HepG2 (cell line): ENCODE results near the gene AKAP8. TPM values are rescaled to one million over a fixed set of nuclear protein-coding genes. Genes with fewer than 3 reads are reported as not detected.

Source experiments
- NR2F1 ChIP-seq, 2 experiments: fragments of 450-650 bp in 1 of 2; formaldehyde crosslinking in 1 of 2; IDR thresholded peaks; 2 replicates each; pipeline versions ENCODE4 v1.5.0 to v1.6.1; 2016 to 2020; ENCODE audit warnings: mild to moderate bottlenecking in 1 of 2, missing compliant biosample characterization in 1 of 2, missing genetic modification reagents in 1 of 2, moderate library complexity in 1 of 2
- PHF5A ChIP-seq: IDR thresholded peaks from one replicate; pipeline ENCODE4 v1.6.1; 2018; ENCODE audit warnings: low read depth, missing genetic modification reagents; ENCODE audit not compliant: unreplicated experiment
- RBFOX2 ChIP-seq: fragments of 200-400 bp; formaldehyde crosslinking; IDR thresholded peaks from 2 replicates; pipeline ENCODE4 v1.6.1; 2017; ENCODE audit warnings: low read depth, mild to moderate bottlenecking, low read length
- SRY ChIP-seq: sonication (generic); formaldehyde crosslinking; IDR thresholded peaks from 2 replicates; pipeline ENCODE4 v1.8.0; 2022; ENCODE audit warnings: mild to moderate bottlenecking, missing genetic modification reagents
- TFE3 ChIP-seq: IDR thresholded peaks from 2 replicates; pipeline ENCODE4 v1.6.1; 2016
- TRAFD1 ChIP-seq: sonication (generic); formaldehyde crosslinking; IDR thresholded peaks from 2 replicates; pipeline ENCODE4 v1.5.1; 2020; ENCODE audit warnings: missing genetic modification reagents, mild to moderate bottlenecking, borderline replicate concordance
- ZC3H4 ChIP-seq: sonication (generic); formaldehyde crosslinking; IDR thresholded peaks from 2 replicates; pipeline ENCODE4 v1.4.0; 2020; ENCODE audit warnings: missing genetic modification reagents, borderline replicate concordance
- ZNF253 ChIP-seq: sonication (generic); formaldehyde crosslinking; IDR thresholded peaks from 2 replicates; pipeline ENCODE4 v1.8.0; 2022; ENCODE audit warnings: mild to moderate bottlenecking, missing genetic modification reagents, borderline replicate concordance
- ZNF260 ChIP-seq: sonication (generic); formaldehyde crosslinking; IDR thresholded peaks from 2 replicates; pipeline ENCODE4 v1.4.0; 2020; ENCODE audit warnings: missing genetic modification reagents, low read depth, mild to moderate bottlenecking, borderline replicate concordance
- ZNF768 ChIP-seq: sonication (generic); formaldehyde crosslinking; IDR thresholded peaks from 2 replicates; pipeline ENCODE4 v1.4.0; 2020; ENCODE audit warnings: missing genetic modification reagents
- ZSCAN31 ChIP-seq: sonication (generic); formaldehyde crosslinking; IDR thresholded peaks from 2 replicates; pipeline ENCODE4 v1.5.0; 2020; ENCODE audit warnings: low read depth, mild to moderate bottlenecking, missing genetic modification reagents
- polyA plus RNA-seq, 8 experiments: library from polyadenylated mRNA; depleted of rRNA in 3 of 8; stranded (reverse) in 7 of 8; unstranded in 1 of 8; fragments of >200 nt; fragmentation: Illumina TruSeq in 4 of 8; extraction: Trizol in 4 of 8; gene quantifications; 2 replicates each; pipeline versions ENCODE4 v1.2.1 to v1.2.3, GENCODE V29; 2011 to 2016; ENCODE audit warnings: low read depth in 4 of 8, missing spikeins in 1 of 8, mixed read lengths in 1 of 8; ENCODE audit not compliant: insufficient read depth in 1 of 8
- total RNA-seq, 5 experiments: library from RNA; depleted of rRNA; stranded (reverse); fragments of >200 nt; fragmentation: Illumina TruSeq; extraction: Trizol; gene quantifications; 2 replicates each; pipeline ENCODE4 v1.2.3, GENCODE V29; 2016; ENCODE audit warnings: low read depth in 1 of 5
- TF ChIP-seq, protein P1 (sequence below): sonication (generic); formaldehyde crosslinking; IDR thresholded peaks from 2 replicates; pipeline ENCODE4 v1.4.0; 2020; ENCODE audit warnings: missing genetic modification reagents, borderline replicate concordance
- TF ChIP-seq, protein P2 (sequence below): sonication (generic); formaldehyde crosslinking; conservative IDR thresholded peaks from 2 replicates; pipeline ENCODE4 v1.5.0; 2020; ENCODE audit warnings: missing genetic modification reagents

The AKAP8 gene
- total and polyA plus RNA-seq, 2 of the 13 experiments (the other 11 are each of a cell fraction or from before 2014, with no cell fraction given): 15.9 to 22.1 TPM

DNA sequence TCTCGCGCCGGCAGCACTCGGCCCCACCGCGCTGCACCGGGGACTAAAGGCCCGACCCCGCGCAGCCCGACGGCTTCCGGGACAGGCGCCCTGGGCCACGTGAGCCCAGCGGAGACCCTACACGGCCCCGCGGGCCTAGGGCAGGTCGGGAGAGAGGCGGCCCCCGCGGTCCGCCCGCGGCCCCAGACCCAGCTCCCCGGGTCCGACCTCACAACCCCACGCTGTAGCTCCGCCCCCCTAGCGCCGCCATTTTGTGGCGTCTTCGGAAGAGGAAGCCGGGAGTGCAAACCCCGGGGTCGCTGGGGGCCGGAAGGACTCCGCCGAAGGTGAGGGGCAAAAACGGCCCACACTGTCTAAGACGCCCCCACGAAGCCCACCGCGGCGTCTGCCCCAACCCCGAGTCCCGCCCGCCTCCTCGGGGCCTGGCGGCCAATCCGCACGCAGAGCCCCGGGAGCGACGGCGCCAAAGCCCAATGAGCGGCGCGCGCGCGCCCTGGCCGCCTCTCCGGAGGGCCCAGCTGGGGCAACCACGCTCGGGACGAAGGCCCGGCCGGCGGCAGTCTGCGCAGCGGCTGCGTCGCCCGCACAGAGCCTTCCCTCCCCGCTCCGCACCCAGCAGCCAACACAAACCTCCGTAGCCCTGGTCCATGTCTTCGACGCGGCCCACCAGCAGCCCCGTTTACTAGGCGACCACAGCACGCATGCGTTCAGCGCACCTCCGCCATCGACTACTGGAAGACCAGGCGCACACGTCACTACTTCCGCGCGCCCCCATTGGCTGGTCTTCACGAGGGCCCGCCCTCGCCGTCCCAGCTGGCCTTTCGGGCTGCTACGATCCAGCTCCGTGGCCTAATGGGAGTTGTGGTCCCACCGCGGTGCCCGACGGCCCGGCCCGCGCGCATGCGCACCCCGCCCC is at the start of gene AKAP8 (continued):
- TF ChIP-seq PHF5A (CRISPR knock-in tag) (peak; percentile 18), ZNF260 (CRISPR knock-in tag) (no peak), ZSCAN31 (CRISPR knock-in tag) (peak; percentile 68; the same call in 1 of the 2 replicates), ZC3H4 (CRISPR knock-in tag) (0 out of 2 replicates have a peak, but pooled peaks have one; percentile 41), TRAFD1 (CRISPR knock-in tag) (no peak), RBFOX2 (peak; percentile 91), SRY (CRISPR knock-in tag) (peak; percentile 86), NR2F1 (CRISPR knock-in tag; IDR thresholded peaks at IDR 0.05) (no peak), TFE3 (peak; percentile 13; the same call in 1 of the 2 replicates), ZNF253 (0 out of 2 replicates have a peak, but pooled peaks have one; percentile 27), ZNF768 (CRISPR knock-in tag) (peak; percentile 62)
- TF ChIP-seq, protein P1, sequence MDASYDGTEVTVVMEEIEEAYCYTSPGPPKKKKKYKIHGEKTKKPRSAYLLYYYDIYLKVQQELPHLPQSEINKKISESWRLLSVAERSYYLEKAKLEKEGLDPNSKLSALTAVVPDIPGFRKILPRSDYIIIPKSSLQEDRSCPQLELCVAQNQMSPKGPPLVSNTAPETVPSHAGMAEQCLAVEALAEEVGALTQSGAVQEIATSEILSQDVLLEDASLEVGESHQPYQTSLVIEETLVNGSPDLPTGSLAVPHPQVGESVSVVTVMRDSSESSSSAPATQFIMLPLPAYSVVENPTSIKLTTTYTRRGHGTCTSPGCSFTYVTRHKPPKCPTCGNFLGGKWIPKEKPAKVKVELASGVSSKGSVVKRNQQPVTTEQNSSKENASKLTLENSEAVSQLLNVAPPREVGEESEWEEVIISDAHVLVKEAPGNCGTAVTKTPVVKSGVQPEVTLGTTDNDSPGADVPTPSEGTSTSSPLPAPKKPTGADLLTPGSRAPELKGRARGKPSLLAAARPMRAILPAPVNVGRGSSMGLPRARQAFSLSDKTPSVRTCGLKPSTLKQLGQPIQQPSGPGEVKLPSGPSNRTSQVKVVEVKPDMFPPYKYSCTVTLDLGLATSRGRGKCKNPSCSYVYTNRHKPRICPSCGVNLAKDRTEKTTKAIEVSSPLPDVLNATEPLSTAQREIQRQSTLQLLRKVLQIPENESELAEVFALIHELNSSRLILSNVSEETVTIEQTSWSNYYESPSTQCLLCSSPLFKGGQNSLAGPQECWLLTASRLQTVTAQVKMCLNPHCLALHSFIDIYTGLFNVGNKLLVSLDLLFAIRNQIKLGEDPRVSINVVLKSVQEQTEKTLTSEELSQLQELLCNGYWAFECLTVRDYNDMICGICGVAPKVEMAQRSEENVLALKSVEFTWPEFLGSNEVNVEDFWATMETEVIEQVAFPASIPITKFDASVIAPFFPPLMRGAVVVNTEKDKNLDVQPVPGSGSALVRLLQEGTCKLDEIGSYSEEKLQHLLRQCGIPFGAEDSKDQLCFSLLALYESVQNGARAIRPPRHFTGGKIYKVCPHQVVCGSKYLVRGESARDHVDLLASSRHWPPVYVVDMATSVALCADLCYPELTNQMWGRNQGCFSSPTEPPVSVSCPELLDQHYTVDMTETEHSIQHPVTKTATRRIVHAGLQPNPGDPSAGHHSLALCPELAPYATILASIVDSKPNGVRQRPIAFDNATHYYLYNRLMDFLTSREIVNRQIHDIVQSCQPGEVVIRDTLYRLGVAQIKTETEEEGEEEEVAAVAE (CRISPR knock-in tag): peak; percentile 92
- TF ChIP-seq, protein P2, sequence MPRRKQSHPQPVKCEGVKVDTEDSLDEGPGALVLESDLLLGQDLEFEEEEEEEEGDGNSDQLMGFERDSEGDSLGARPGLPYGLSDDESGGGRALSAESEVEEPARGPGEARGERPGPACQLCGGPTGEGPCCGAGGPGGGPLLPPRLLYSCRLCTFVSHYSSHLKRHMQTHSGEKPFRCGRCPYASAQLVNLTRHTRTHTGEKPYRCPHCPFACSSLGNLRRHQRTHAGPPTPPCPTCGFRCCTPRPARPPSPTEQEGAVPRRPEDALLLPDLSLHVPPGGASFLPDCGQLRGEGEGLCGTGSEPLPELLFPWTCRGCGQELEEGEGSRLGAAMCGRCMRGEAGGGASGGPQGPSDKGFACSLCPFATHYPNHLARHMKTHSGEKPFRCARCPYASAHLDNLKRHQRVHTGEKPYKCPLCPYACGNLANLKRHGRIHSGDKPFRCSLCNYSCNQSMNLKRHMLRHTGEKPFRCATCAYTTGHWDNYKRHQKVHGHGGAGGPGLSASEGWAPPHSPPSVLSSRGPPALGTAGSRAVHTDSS (CRISPR knock-in tag): 0 out of 2 replicates have a peak, but pooled peaks have one; percentile 15
